ENCODE data around the gene ENTHD1. TPM values are rescaled to one million over a fixed set of nuclear protein-coding genes. Genes with fewer than 3 reads are reported as not detected.
A peak's percentile ranks its signal among the peaks of the same experiment; 100 is the strongest.

The ENTHD1 gene
- total and polyA plus RNA-seq, 9 of the 15 experiments (the other 6 are each of a cell fraction or from before 2014, with no cell fraction given) = 0.13 to 0.98 (median 0.35) TPM

DNA sequence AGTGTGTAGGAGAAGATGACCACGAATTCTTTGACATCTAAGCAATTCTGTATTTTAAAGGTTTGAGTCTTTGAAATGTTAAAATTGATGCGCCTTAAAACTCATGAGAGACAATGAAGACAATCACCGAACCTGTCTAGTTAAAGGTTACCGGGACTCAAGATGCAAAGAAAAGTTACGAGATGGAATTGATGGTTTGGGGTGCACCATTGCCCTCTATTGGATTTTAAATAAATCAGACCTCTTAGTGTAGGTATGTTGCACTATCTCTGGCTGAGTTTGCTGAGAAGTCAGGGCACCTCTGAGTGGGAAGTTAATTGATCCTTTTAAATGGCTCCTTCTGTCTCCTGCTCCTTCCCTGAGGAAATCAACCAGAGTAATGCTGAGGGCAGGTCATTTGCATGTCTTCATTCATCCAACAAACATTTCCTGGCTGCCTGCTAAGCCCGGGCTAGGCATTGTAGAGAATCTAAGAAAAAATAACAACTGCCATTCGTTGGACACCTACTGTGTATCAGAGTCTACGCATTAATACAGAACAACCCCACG, 47.3 kb upstream of the ENTHD1 start (continued):
- TF ChIP-seq, protein P1, sequence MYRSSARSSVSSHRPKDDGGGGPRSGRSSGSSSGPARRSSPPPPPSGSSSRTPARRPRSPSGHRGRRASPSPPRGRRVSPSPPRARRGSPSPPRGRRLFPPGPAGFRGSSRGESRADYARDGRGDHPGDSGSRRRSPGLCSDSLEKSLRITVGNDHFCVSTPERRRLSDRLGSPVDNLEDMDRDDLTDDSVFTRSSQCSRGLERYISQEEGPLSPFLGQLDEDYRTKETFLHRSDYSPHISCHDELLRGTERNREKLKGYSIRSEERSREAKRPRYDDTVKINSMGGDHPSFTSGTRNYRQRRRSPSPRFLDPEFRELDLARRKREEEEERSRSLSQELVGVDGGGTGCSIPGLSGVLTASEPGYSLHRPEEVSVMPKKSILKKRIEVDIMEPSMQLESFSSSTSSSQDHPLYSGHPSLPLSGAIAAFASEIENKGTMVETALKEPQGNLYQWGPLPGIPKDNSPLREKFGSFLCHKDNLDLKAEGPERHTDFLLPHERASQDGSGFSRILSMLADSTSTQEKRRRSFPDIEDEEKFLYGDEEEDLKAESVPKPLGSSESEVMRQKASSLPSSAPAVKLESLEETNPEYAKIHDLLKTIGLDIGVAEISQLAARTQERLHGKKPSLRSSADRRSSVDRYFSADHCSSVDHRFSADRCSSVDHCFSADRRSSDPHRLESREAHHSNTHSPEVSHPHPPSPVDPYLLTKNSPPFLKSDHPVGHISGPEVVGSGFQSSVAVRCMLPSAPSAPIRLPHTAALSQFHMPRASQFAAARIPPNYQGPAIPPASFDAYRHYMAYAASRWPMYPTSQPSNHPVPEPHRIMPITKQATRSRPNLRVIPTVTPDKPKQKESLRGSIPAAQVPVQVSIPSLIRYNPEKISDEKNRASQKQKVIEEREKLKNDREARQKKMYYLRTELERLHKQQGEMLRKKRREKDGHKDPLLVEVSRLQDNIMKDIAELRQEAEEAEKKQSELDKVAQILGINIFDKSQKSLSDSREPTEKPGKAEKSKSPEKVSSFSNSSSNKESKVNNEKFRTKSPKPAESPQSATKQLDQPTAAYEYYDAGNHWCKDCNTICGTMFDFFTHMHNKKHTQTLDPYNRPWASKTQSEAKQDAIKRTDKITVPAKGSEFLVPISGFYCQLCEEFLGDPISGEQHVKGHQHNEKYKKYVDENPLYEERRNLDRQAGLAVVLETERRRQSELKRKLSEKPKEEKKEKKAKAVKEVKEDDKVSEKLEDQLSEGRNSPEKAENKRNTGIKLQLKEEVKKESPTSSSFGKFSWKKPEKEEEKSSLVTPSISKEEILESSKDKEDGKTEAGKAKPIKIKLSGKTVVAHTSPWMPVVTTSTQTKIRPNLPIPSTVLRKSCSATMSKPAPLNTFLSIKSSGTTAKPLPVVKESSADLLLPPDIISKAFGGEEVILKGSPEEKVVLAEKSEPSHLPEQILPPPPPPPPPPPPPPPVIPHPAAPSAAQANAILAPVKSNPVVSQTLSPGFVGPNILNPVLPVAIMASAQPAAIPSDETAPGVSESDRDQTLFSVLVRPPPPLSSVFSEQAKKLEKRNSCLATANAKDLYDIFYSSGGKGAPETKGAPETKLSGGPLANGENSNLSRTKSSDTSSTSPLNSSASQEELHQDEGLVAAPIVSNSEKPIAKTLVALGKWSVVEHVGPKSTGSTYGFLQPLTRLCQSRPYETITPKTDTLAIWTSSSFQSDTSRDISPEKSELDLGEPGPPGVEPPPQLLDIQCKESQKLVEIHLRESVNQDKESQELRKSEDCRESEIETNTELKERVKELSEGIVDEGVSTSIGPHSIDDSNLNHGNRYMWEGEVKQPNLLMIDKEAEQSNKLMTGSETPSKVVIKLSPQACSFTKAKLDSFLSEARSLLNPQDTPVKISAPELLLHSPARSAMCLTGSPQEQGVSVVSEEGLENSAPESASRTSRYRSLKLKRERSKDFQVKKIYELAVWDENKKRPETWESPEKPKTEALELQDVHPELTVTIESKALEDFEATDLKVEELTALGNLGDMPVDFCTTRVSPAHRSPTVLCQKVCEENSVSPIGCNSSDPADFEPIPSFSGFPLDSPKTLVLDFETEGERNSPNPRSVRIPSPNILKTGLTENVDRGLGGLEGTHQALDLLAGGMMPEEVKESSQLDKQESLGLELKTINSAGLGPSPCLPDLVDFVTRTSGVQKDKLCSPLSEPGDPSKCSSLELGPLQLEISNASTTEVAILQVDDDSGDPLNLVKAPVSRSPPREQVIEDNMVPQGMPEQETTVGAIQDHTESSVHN (IDR thresholded peaks at IDR 0.05; ENCODE audit: borderline replicate concordance in 1 of 2, low read depth in 1 of 2) = no peak
- no peak for TF ChIP-seq ZNF384 (IDR thresholded peaks at IDR 0.05; ENCODE audit: low read depth, low read length)
- TF ChIP-seq, protein P2, sequence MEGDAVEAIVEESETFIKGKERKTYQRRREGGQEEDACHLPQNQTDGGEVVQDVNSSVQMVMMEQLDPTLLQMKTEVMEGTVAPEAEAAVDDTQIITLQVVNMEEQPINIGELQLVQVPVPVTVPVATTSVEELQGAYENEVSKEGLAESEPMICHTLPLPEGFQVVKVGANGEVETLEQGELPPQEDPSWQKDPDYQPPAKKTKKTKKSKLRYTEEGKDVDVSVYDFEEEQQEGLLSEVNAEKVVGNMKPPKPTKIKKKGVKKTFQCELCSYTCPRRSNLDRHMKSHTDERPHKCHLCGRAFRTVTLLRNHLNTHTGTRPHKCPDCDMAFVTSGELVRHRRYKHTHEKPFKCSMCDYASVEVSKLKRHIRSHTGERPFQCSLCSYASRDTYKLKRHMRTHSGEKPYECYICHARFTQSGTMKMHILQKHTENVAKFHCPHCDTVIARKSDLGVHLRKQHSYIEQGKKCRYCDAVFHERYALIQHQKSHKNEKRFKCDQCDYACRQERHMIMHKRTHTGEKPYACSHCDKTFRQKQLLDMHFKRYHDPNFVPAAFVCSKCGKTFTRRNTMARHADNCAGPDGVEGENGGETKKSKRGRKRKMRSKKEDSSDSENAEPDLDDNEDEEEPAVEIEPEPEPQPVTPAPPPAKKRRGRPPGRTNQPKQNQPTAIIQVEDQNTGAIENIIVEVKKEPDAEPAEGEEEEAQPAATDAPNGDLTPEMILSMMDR (IDR thresholded peaks at IDR 0.05 in 2 of 3, conservative IDR thresholded peaks at IDR 0.05 in 1 of 3; ENCODE audit: insufficient read depth in 2 of 3, low read depth in 1 of 3, low read length in 3 of 3) = peak in 2 of 3 experiments; percentile 11 to 32; a peak in 3 of 6 replicates
- no peak for TF ChIP-seq RNF219 (CRISPR knock-in tag; IDR thresholded peaks at IDR 0.05)
- no peak for TF ChIP-seq CHCHD3 (CRISPR knock-in tag; IDR thresholded peaks at IDR 0.05)
- TF ChIP-seq HLTF (IDR thresholded peaks at IDR 0.05) = no peak
- TF ChIP-seq TRIM28 (IDR thresholded peaks at IDR 0.05) = no peak
- no peak for TF ChIP-seq FOXJ2 (tag; IDR thresholded peaks at IDR 0.05)
- no peak for TF ChIP-seq GATA2 (CRISPR knock-in tag; IDR thresholded peaks at IDR 0.05)
- no peak for TF ChIP-seq HMG20A (CRISPR knock-in tag; conservative IDR thresholded peaks at IDR 0.05)
- no peak for TF ChIP-seq ZNF445 (CRISPR knock-in tag; IDR thresholded peaks at IDR 0.05; ENCODE audit: low read depth)
- TF ChIP-seq, protein P3, sequence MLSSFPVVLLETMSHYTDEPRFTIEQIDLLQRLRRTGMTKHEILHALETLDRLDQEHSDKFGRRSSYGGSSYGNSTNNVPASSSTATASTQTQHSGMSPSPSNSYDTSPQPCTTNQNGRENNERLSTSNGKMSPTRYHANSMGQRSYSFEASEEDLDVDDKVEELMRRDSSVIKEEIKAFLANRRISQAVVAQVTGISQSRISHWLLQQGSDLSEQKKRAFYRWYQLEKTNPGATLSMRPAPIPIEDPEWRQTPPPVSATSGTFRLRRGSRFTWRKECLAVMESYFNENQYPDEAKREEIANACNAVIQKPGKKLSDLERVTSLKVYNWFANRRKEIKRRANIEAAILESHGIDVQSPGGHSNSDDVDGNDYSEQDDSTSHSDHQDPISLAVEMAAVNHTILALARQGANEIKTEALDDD (IDR thresholded peaks at IDR 0.05) = peak; percentile 74
- no peak for TF ChIP-seq MXI1 (IDR thresholded peaks at IDR 0.05; ENCODE audit: low read depth, low read length)
- no peak for TF ChIP-seq ZBTB43 (CRISPR knock-in tag; IDR thresholded peaks at IDR 0.05)

All from K562 (cell line).